Osteocyte (in vitro differentiated cells): Measurements from ENCODE around the gene DAPK1. TPM values are rescaled to one million over a fixed set of nuclear protein-coding genes. Genes with fewer than 3 reads are reported as not detected.

Experiments
- DNase-seq: peaks from one replicate; pipeline ENCODE4 v3.0.0; 2021; ENCODE audit warnings: mixed read lengths; ENCODE audit not compliant: unreplicated experiment; ENCODE audit errors: extremely low spot score
- H3K27ac Mint-ChIP-seq: one replicate; pipeline ENCODE4 v1.8.0; 2021; ENCODE audit warnings: mild to moderate bottlenecking, mixed read lengths; ENCODE audit not compliant: unreplicated experiment
- H3K27me3 Mint-ChIP-seq: one replicate; pipeline ENCODE4 v1.8.0; 2021; ENCODE audit warnings: mixed read lengths; ENCODE audit not compliant: unreplicated experiment
- H3K36me3 Mint-ChIP-seq: one replicate; pipeline ENCODE4 v1.8.0; 2021; ENCODE audit warnings: mixed read lengths; ENCODE audit not compliant: unreplicated experiment
- H3K4me1 Mint-ChIP-seq: one replicate; pipeline ENCODE4 v1.8.0; 2021; ENCODE audit warnings: mixed read lengths; ENCODE audit not compliant: unreplicated experiment
- H3K4me3 Mint-ChIP-seq: one replicate; pipeline ENCODE4 v1.8.0; 2021; ENCODE audit warnings: mild to moderate bottlenecking, moderate library complexity, mixed read lengths; ENCODE audit not compliant: unreplicated experiment
- H3K9me3 Mint-ChIP-seq: one replicate; pipeline ENCODE4 v1.8.0; 2021; ENCODE audit warnings: mixed read lengths; ENCODE audit not compliant: unreplicated experiment
- CTCF ChIP-seq: fragments of 200-600 bp; sonication (generic); IDR thresholded peaks from 2 replicates; pipeline ENCODE4 v1.5.0; 2021; ENCODE audit warnings: antibody characterized with exemption, mild to moderate bottlenecking, moderate library complexity
- total RNA-seq: library from RNA; stranded (reverse); gene quantifications from 2 replicates; pipeline ENCODE4 v1.2.1, GENCODE V29; 2021

DAPK1 gene
- total RNA-seq, 1 donor from 2014 or later = 304 TPM

- TF ChIP-seq CTCF = no peak
- Mint-ChIP-seq H3K27ac (no peak overlapping the region), H3K36me3 (no peaks in the 10 kb centered on the region), H3K27me3 (no peaks in the 10 kb centered on the region), H3K4me3 (no peak overlapping the region), H3K9me3 (no peaks in the 10 kb centered on the region), H3K4me1 (peaks cover 40% of the 10 kb centered on the region)
- peak; percentile 23 for DNase-seq
Measured at GRCh38 chr9:87718231-87718630, 220.6 kb downstream of the DAPK1 start.

- no peaks in the 10 kb centered on the region for H3K9me3 Mint-ChIP-seq
Measured at GRCh38 chr9:87718852-87719612, 221.4 kb downstream of the DAPK1 start.

GRCh38 chr9:87720173-87720572 is 222.5 kb downstream of the DAPK1 start:
- Mint-ChIP-seq H3K27me3 (no peaks in the 10 kb centered on the region), H3K4me3 (no peak overlapping the region), H3K36me3 (no peaks in the 10 kb centered on the region), H3K27ac (no peak overlapping the region), H3K4me1 (peaks cover 24% of the 10 kb centered on the region), H3K9me3 (no peaks in the 10 kb centered on the region)
- TF ChIP-seq CTCF = no peak
- DNase-seq = peak; percentile 7

More at GRCh38 chr9:87718852-87719612, 221.4 kb downstream of the DAPK1 start:
- Mint-ChIP-seq H3K27ac (no peak overlapping the region), H3K4me1 (peaks cover 32% of the 10 kb centered on the region), H3K36me3 (no peaks in the 10 kb centered on the region), H3K4me3 (no peak overlapping the region), H3K27me3 (no peaks in the 10 kb centered on the region)
- peak; percentile 25 for DNase-seq
- TF ChIP-seq CTCF = no peak

- Mint-ChIP-seq H3K4me3 (no peak overlapping the region), H3K9me3 (no peaks in the 10 kb centered on the region), H3K27ac (no peak overlapping the region), H3K27me3 (no peaks in the 10 kb centered on the region), H3K36me3 (peaks cover 5% of the 10 kb centered on the region), H3K4me1 (peaks cover 23% of the 10 kb centered on the region)
- no peak for DNase-seq
- TF ChIP-seq CTCF = no peak
Measured at GRCh38 chr9:87722393-87723088, 224.9 kb downstream of the DAPK1 start.

GRCh38 chr9:87725356-87725899 is 227.8 kb downstream of the DAPK1 start:
- DNase-seq = no peak
- TF ChIP-seq CTCF = no peak
- peaks cover 28% of the 10 kb centered on the region for H3K36me3 Mint-ChIP-seq
- no peaks in the 10 kb centered on the region for H3K27me3 Mint-ChIP-seq
- H3K27ac Mint-ChIP-seq = peak overlapping the region; percentile 98
- H3K4me1 Mint-ChIP-seq = peaks cover 49% of the 10 kb centered on the region
- H3K9me3 Mint-ChIP-seq = no peaks in the 10 kb centered on the region
- H3K4me3 Mint-ChIP-seq = peak overlapping the region; percentile 97
